GM23338 (cell line): ENCODE results near the gene CER1.

Experiments used
- CREB1 ChIP-seq: fragments of 250-450 bp; sonication (Bioruptor Pico); IDR thresholded peaks from 2 replicates; pipeline ENCODE4 v1.5.0; 2020; ENCODE audit warnings: low read depth, mild to moderate bottlenecking, moderate library complexity
- EZH2 ChIP-seq: fragments of 200-600 bp; sonication (generic); IDR thresholded peaks from one replicate; pipeline ENCODE4 v1.8.0; 2017; ENCODE audit warnings: antibody characterized with exemption, mild to moderate bottlenecking, low read depth; ENCODE audit not compliant: unreplicated experiment
- EZH2phosphoT487 ChIP-seq: fragments of 200-600 bp; sonication (generic); IDR thresholded peaks from one replicate; pipeline ENCODE4 v1.8.1; 2018; ENCODE audit warnings: antibody characterized with exemption; ENCODE audit not compliant: unreplicated experiment
- JUNB ChIP-seq: IDR thresholded peaks from one replicate; pipeline ENCODE4 v1.6.1; 2016; ENCODE audit warnings: antibody characterized with exemption; ENCODE audit not compliant: unreplicated experiment
- NANOG ChIP-seq: IDR thresholded peaks from 2 replicates; pipeline ENCODE4 v1.6.1; 2016; ENCODE audit warnings: antibody characterized with exemption, borderline replicate concordance
- POLR2AphosphoS5 ChIP-seq: IDR thresholded peaks from 2 replicates; pipeline ENCODE4 v1.6.1; 2016; ENCODE audit warnings: antibody characterized with exemption, low read depth
- ZNF114 ChIP-seq: fragments of 250-450 bp; sonication (Bioruptor Pico); IDR thresholded peaks from 2 replicates; pipeline ENCODE4 v1.5.0; 2020; ENCODE audit warnings: mild to moderate bottlenecking, moderate library complexity
- TF ChIP-seq, protein P1 (sequence below), 2 experiments: fragments of 200-600 bp in 1 of 2; sonication (generic) in 1 of 2; conservative IDR thresholded peaks; 2 replicates each; pipeline versions ENCODE4 v1.5.1 to v1.6.1; 2016 to 2017; ENCODE audit warnings: antibody characterized with exemption in 2 of 2, low read depth in 2 of 2, mild to moderate bottlenecking in 2 of 2, moderate library complexity in 1 of 2
- TF ChIP-seq, protein P2 (sequence below): IDR thresholded peaks from 2 replicates; pipeline ENCODE4 v1.6.1; 2016; ENCODE audit warnings: antibody characterized with exemption
- TF ChIP-seq, protein P3 (sequence below): IDR thresholded peaks from one replicate; pipeline ENCODE4 v1.6.1; 2018; ENCODE audit warnings: antibody characterized with exemption; ENCODE audit not compliant: unreplicated experiment

DNA sequence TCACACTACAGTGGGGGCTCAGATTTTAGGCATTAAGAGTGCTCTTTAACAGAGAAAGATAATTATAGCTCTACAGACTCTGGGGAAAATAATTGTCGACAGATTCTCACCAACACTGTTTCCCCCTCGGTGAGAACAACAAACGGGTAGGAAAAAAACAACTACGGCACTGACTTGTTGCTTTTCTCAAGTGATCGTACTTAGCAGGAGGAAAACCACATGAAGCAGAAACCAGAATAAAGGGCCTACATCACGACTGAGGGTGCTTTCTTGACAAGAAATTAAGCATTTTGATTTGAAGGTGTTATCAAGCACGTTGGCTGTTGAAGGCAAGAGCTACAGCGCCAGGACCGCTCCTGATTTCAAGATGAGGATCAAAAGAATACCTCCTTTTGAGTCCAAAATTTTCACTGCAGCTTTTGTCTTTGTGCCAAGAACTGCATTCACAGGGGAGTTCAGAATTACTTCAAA is 27.2 kb upstream of the CER1 start:
- TF ChIP-seq, protein P1, sequence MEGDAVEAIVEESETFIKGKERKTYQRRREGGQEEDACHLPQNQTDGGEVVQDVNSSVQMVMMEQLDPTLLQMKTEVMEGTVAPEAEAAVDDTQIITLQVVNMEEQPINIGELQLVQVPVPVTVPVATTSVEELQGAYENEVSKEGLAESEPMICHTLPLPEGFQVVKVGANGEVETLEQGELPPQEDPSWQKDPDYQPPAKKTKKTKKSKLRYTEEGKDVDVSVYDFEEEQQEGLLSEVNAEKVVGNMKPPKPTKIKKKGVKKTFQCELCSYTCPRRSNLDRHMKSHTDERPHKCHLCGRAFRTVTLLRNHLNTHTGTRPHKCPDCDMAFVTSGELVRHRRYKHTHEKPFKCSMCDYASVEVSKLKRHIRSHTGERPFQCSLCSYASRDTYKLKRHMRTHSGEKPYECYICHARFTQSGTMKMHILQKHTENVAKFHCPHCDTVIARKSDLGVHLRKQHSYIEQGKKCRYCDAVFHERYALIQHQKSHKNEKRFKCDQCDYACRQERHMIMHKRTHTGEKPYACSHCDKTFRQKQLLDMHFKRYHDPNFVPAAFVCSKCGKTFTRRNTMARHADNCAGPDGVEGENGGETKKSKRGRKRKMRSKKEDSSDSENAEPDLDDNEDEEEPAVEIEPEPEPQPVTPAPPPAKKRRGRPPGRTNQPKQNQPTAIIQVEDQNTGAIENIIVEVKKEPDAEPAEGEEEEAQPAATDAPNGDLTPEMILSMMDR (conservative IDR thresholded peaks at IDR 0.05; ENCODE audit: low read depth in 2 of 2) = no peak
- TF ChIP-seq, protein P2, sequence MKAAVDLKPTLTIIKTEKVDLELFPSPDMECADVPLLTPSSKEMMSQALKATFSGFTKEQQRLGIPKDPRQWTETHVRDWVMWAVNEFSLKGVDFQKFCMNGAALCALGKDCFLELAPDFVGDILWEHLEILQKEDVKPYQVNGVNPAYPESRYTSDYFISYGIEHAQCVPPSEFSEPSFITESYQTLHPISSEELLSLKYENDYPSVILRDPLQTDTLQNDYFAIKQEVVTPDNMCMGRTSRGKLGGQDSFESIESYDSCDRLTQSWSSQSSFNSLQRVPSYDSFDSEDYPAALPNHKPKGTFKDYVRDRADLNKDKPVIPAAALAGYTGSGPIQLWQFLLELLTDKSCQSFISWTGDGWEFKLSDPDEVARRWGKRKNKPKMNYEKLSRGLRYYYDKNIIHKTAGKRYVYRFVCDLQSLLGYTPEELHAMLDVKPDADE = no peak
- TF ChIP-seq CREB1 (no peak), POLR2AphosphoS5 (no peak), EZH2phosphoT487 (no peak), EZH2 (no peak), ZNF114 (CRISPR knock-in tag) (no peak), JUNB (no peak), NANOG (no peak)
- TF ChIP-seq, protein P3, sequence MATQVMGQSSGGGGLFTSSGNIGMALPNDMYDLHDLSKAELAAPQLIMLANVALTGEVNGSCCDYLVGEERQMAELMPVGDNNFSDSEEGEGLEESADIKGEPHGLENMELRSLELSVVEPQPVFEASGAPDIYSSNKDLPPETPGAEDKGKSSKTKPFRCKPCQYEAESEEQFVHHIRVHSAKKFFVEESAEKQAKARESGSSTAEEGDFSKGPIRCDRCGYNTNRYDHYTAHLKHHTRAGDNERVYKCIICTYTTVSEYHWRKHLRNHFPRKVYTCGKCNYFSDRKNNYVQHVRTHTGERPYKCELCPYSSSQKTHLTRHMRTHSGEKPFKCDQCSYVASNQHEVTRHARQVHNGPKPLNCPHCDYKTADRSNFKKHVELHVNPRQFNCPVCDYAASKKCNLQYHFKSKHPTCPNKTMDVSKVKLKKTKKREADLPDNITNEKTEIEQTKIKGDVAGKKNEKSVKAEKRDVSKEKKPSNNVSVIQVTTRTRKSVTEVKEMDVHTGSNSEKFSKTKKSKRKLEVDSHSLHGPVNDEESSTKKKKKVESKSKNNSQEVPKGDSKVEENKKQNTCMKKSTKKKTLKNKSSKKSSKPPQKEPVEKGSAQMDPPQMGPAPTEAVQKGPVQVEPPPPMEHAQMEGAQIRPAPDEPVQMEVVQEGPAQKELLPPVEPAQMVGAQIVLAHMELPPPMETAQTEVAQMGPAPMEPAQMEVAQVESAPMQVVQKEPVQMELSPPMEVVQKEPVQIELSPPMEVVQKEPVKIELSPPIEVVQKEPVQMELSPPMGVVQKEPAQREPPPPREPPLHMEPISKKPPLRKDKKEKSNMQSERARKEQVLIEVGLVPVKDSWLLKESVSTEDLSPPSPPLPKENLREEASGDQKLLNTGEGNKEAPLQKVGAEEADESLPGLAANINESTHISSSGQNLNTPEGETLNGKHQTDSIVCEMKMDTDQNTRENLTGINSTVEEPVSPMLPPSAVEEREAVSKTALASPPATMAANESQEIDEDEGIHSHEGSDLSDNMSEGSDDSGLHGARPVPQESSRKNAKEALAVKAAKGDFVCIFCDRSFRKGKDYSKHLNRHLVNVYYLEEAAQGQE = no peak
